Pancreas (tissue), 10 donors: ENCODE measurements around the gene OOEP. TPM values are rescaled to one million over a fixed set of nuclear protein-coding genes. Genes with fewer than 3 reads are reported as not detected.

Source experiments
- ATAC-seq, 4 donors: fragments of 200-7000 bp; cut with Tn5 transposase; one replicate each; pipeline versions ENCODE4 v1.8.0 to v1.9.1; 2020; ENCODE audit warnings: mild to moderate bottlenecking in 4 of 4, moderate library complexity in 4 of 4
- DNase-seq, 6 donors: peaks; one replicate each; pipeline ENCODE4 v3.0.0-alpha.2; 2020
- FAIRE-seq: peaks from 2 replicates; lab custom pipeline; 2012; peaks lifted over from hg19 to GRCh38; lab: Jason Lieb, UNC
- H3K27ac ChIP-seq, 4 donors: fragments of 200-600 bp; sonication (generic); 1 replicate in 3 of 4; 2 replicates in 1 of 4; pipeline versions ENCODE4 v1.5.0 to v1.8.0; 2020
- H3K27me3 ChIP-seq, 4 donors: fragments of 200-600 bp; one replicate each; pipeline ENCODE4 v1.8.0; 2021
- H3K36me3 ChIP-seq, 3 donors: fragments of 200-600 bp; sonication (generic) in 1 of 3; one replicate each; pipeline versions ENCODE4 v1.5.0 to v1.8.0; 2020 to 2021
- H3K4me1 ChIP-seq, 3 donors: fragments of 200-600 bp; one replicate each; pipeline ENCODE4 v1.8.0; 2021
- H3K4me3 ChIP-seq, 4 donors: fragments of 200-600 bp; sonication (generic) in 2 of 4; one replicate each; pipeline versions ENCODE4 v1.5.0 to v1.8.0; 2020 to 2021
- H3K9me3 ChIP-seq, 4 donors: fragments of 200-600 bp; one replicate each; pipeline ENCODE4 v1.8.0; 2021
- CTCF ChIP-seq, 4 donors: fragments of 200-600 bp; sonication (generic) in 3 of 4; IDR thresholded peaks; one replicate each; pipeline versions ENCODE4 v1.5.0 to v1.8.0; 2021; ENCODE audit warnings: antibody characterized with exemption in 4 of 4
- WGBS, 2 donors: extraction: QIAGEN DNeasy Blood & Tissue Kit; methylation state at CpG; one replicate each; pipeline ENCODE4 v1.1.7; 2013; 5-methylcytosine and 5-hydroxymethylcytosine counted together
- intact Hi-C, 3 donors: fragments of 100-400 bp; cut with DNase I; formaldehyde crosslinking; loops; one replicate each; pipeline versions ENCODE4 v1.11.1 to v1.14.2; 2022
- polyA plus RNA-seq, 2 donors: library from polyadenylated mRNA; stranded (reverse); fragments of 200-250 nt; gene quantifications; one replicate each; pipeline ENCODE4 v1.2.3, GENCODE V29; 2013
- total RNA-seq, 6 donors: library from RNA; stranded (reverse); fragmentation: NEBNext Ultra II Directional in 4 of 6; extraction: Animal tissue kit (Norgen Biotek cat#: 25700) in 4 of 6; gene quantifications; one replicate each; pipeline versions ENCODE4 v1.2.1 to v1.2.4, GENCODE V29; 2021 to 2023
- donor health status: healthy with polysubstance abuse.
- donor health status: DM: no; HTN: no; CAD: no; lungs with moderate emphysema.
- donor health status: DM: no; HTN: no; CAD: no.
- donor health status: control.
- donor health status: control.
- donor health status: Bipolar disorder and iron deficiency.
- donor health status: DM: yes; HTN: yes; CAD: no.
- donor health status: DM: no; HTN: no; CAD: no.
- donor health status: DM: no; HTN: no; CAD: no.
- donor health status: DM: yes; HTN: yes; CAD: no.

OOEP gene
- total and polyA plus RNA-seq, 8 donors, result 0.32 to 0.73 (median 0.45) TPM; not detected in 4

GRCh38 chr6:73362869-73363536 lies 6.7 kb downstream of the OOEP start:
- FAIRE-seq (no peak), ATAC-seq (no peak), DNase-seq (peak in 1 of 6 donors; percentile 58)
- Histone ChIP-seq H3K27me3 (no peaks in the 10 kb centered on the region), H3K36me3 (no peaks in the 10 kb centered on the region), H3K27ac (no peak overlapping the region), H3K4me1 (no peaks in the 10 kb centered on the region), H3K9me3 (no peaks in the 10 kb centered on the region), H3K4me3 (no peak overlapping the region)
- no peak for TF ChIP-seq CTCF (IDR thresholded peaks at IDR 0.05)
- WGBS, 2 donors, result 85% methylated on average over 31 of the region's 31 CpGs
- intact Hi-C loops, result no loop called here

- no peak for FAIRE-seq
- WGBS, 2 donors, result 71 to 86% methylated on average over 23 of the region's 23 CpGs
- Histone ChIP-seq H3K4me3 (no peak within 1 kb of the TSS), H3K27me3 (no peaks in the 10 kb centered on the region), H3K4me1 (no peaks in the 10 kb centered on the region), H3K27ac (no peak within 1 kb of the TSS), H3K9me3 (no peaks in the 10 kb centered on the region), H3K36me3 (no peaks in the 10 kb centered on the region)
- no peak for DNase-seq
- TF ChIP-seq CTCF (IDR thresholded peaks at IDR 0.05), result no peak
- ATAC-seq, result no peak
- intact Hi-C loops, result no loop called here
Observed at GRCh38 chr6:73362358-73362757, 7.3 kb downstream of the OOEP start, which contains the start of gene KHDC3L. TSS of gene KHDC3L (plus strand) at chr6:73362658. CDS start at chr6:73362730, 72 bp downstream.

- no peak for FAIRE-seq
- DNase-seq, result peak in 1 of 6 donors; percentile 62
- no peaks in the 10 kb centered on the region for H3K9me3 ChIP-seq
- 63 to 81% methylated on average over 58 to 59 of the region's 59 CpGs for WGBS, 2 donors
- H3K36me3 ChIP-seq, result no peaks in the 10 kb centered on the region
- intact Hi-C loops, result no loop called here
- no peak within 1 kb of the TSS for H3K27ac ChIP-seq
- H3K4me3 ChIP-seq, result no peak within 1 kb of the TSS
- no peak for TF ChIP-seq CTCF (IDR thresholded peaks at IDR 0.05)
- ATAC-seq, result no peak
- H3K27me3 ChIP-seq, result no peaks in the 10 kb centered on the region
- no peaks in the 10 kb centered on the region for H3K4me1 ChIP-seq
Observed at GRCh38 chr6:73353636-73354593, 15.8 kb downstream of the OOEP start, which contains the start of gene DPPA5. TSS of gene DPPA5 (minus strand) at chr6:73354276. CDS start at chr6:73354225, 51 bp downstream.

GRCh38 chr6:73349311-73349710 lies 20.4 kb downstream of the OOEP start:
- no peak for FAIRE-seq
- 22 to 32% methylated on average over 6 of the region's 6 CpGs for WGBS, 2 donors

More at GRCh38 chr6:73349311-73349710, 20.4 kb downstream of the OOEP start:
- no peak for ATAC-seq
- Histone ChIP-seq H3K27me3 (peaks cover 0 to 3% (median 0%) of the 10 kb centered on the region in 4 donors), H3K27ac (no peak overlapping the region), H3K4me1 (no peaks in the 10 kb centered on the region), H3K36me3 (no peaks in the 10 kb centered on the region), H3K4me3 (no peak overlapping the region), H3K9me3 (no peaks in the 10 kb centered on the region)
- no peak for TF ChIP-seq CTCF (IDR thresholded peaks at IDR 0.05)
- intact Hi-C loops, result no loop called here
- no peak for DNase-seq
